CD4-positive, alpha-beta T cell (primary cell): ENCODE measurements around the gene NGFR. TPM values are rescaled to one million over a fixed set of nuclear protein-coding genes. Genes with fewer than 3 reads are reported as not detected.

Source experiments
- ATAC-seq: fragments of 200-7000 bp; cut with Tn5 transposase; one replicate; pipeline ENCODE4 v1.10.0; 2022; ENCODE audit warnings: mild to moderate bottlenecking; ENCODE audit not compliant: poor library complexity
- CTCF ChIA-PET: fragments of 350-600 bp; sonication (Branson Sonifier 250); formaldehyde crosslinking; loops from one replicate; lab custom pipeline; 2021; ENCODE audit warnings: antibody characterized with exemption, inconsistent platforms; lab: Charles Lee
- POLR2A ChIA-PET: fragments of 350-600 bp; sonication (Branson Sonifier 250); formaldehyde crosslinking; loops from one replicate; lab custom pipeline; 2021; ENCODE audit warnings: antibody characterized with exemption, inconsistent platforms; lab: Charles Lee
- DNase-seq, 14 experiments: peaks; one replicate each; pipeline ENCODE4 v3.0.0-alpha.2; 2013 to 2020; ENCODE audit warnings: mixed read lengths in 2 of 14
- H3K27ac ChIP-seq, 2 donors: one replicate each; pipeline versions ENCODE4 v1.5.1 to v1.7.0; 2013; ENCODE audit warnings: low read length in 2 of 2, low read depth in 1 of 2, mild to moderate bottlenecking in 1 of 2
- H3K27me3 ChIP-seq, 2 experiments: 1 replicate in 1 of 2; 2 replicates in 1 of 2; pipeline versions ENCODE4 v1.6.1 to v1.7.0; 2013; ENCODE audit warnings: low read length in 2 of 2, control low read depth in 1 of 2, mild to moderate bottlenecking in 1 of 2, moderate library complexity in 1 of 2; ENCODE audit not compliant: insufficient read depth in 2 of 2, control insufficient read depth in 1 of 2
- H3K36me3 ChIP-seq: one replicate; pipeline ENCODE4 v1.6.1; 2013; ENCODE audit warnings: low read length, control low read depth; ENCODE audit not compliant: insufficient read depth
- H3K4me1 ChIP-seq: one replicate; pipeline ENCODE4 v1.6.1; 2013; ENCODE audit warnings: low read length, control low read depth; ENCODE audit not compliant: insufficient read depth
- H3K4me3 ChIP-seq: one replicate; pipeline ENCODE4 v1.5.1; 2013; ENCODE audit warnings: mild to moderate bottlenecking, low read length, moderate library complexity
- H3K9me3 ChIP-seq, 2 experiments: 1 replicate in 1 of 2; 2 replicates in 1 of 2; pipeline versions ENCODE4 v1.6.1 to v1.7.0; 2013; ENCODE audit warnings: low read length in 2 of 2, mild to moderate bottlenecking in 2 of 2, control low read depth in 1 of 2, moderate library complexity in 1 of 2; ENCODE audit not compliant: control insufficient read depth in 1 of 2, insufficient read depth in 1 of 2
- H3K27ac Mint-ChIP-seq: one replicate; pipeline ENCODE4 v1.8.0; 2020; ENCODE audit warnings: mixed read lengths
- H3K27me3 Mint-ChIP-seq: one replicate; pipeline ENCODE4 v1.8.0; 2021; ENCODE audit warnings: mixed read lengths
- H3K36me3 Mint-ChIP-seq: one replicate; pipeline ENCODE4 v1.8.0; 2021; ENCODE audit warnings: low read depth, mixed read lengths
- H3K4me1 Mint-ChIP-seq: one replicate; pipeline ENCODE4 v1.8.0; 2021; ENCODE audit warnings: low read depth, mixed read lengths
- H3K4me3 Mint-ChIP-seq: one replicate; pipeline ENCODE4 v1.8.0; 2020; ENCODE audit warnings: mild to moderate bottlenecking, mixed read lengths
- H3K9me3 Mint-ChIP-seq: one replicate; pipeline ENCODE4 v1.8.0; 2020; ENCODE audit warnings: mixed read lengths
- intact Hi-C, 2 experiments: fragments of 100-400 bp; cut with DNase I in 1 of 2; cut with micrococcal nuclease in 1 of 2; formaldehyde crosslinking; loops; one replicate each; pipeline versions ENCODE4 v1.15.1 to v1.9.0; 2023 to 2025; cut with DNase I, micrococcal nuclease
- total RNA-seq, 174 experiments: library from RNA in 2 of 174; stranded (reverse) in 2 of 174; gene quantifications; one replicate each; pipeline ENCODE4 v1.2.3 and lab custom pipeline; 2021 to 2026
- TF ChIP-seq, protein P1 (sequence below): fragments of 200-600 bp; IDR thresholded peaks from one replicate; pipeline ENCODE4 v1.8.0; 2022; ENCODE audit warnings: antibody characterized with exemption, mild to moderate bottlenecking

NGFR gene
- total RNA-seq, 2 experiments from 2014 or later: 0.11 to 0.22 TPM

DNA sequence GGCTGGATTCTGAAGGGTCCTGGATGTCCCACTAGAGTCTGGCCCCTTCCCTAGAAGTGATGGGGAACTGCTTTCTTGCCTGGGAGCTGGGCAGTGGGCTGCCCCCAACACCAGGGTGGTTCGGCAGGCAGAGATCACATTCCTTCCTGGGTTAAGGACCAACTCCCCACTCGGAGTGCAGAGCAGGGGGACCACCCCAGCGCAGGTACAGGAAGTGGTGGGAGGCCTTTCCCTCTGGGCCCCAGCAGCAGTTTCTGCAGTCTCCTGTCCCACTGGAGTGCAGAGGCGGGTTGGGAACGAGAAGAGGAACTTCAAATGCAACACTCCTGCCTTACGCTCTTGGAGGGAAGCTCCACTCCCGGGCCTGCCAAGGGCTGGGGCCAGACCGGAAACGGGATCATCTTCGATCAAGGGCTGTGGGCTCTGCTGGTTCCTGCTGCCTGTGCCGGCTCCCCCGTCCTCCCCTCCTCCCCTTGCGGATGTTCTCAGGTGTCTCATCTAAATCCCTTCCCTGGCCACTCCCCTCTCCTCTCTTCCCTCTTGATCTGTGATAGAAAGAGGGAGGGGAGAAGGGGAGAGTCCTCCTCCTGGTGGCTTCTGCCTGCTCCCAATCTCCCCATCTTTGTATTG, 9.0 kb upstream of the NGFR start:
- Histone ChIP-seq H3K9me3 (no peaks in the 10 kb centered on the region), H3K4me1 (no peaks in the 10 kb centered on the region), H3K36me3 (no peaks in the 10 kb centered on the region), H3K27ac (no peak overlapping the region), H3K27me3 (peaks cover 19 to 29% of the 10 kb centered on the region in 2 experiments), H3K4me3 (no peak overlapping the region)
- no peak overlapping the region for H3K4me3 Mint-ChIP-seq
- POLR2A ChIA-PET: no interaction called here
- no peak overlapping the region for H3K27ac Mint-ChIP-seq
- H3K27me3 Mint-ChIP-seq: peaks cover 79% of the 10 kb centered on the region
- H3K4me1 Mint-ChIP-seq: no peaks in the 10 kb centered on the region
- CTCF ChIA-PET: no interaction called here
- no peaks in the 10 kb centered on the region for H3K9me3 Mint-ChIP-seq
- TF ChIP-seq, protein P1, sequence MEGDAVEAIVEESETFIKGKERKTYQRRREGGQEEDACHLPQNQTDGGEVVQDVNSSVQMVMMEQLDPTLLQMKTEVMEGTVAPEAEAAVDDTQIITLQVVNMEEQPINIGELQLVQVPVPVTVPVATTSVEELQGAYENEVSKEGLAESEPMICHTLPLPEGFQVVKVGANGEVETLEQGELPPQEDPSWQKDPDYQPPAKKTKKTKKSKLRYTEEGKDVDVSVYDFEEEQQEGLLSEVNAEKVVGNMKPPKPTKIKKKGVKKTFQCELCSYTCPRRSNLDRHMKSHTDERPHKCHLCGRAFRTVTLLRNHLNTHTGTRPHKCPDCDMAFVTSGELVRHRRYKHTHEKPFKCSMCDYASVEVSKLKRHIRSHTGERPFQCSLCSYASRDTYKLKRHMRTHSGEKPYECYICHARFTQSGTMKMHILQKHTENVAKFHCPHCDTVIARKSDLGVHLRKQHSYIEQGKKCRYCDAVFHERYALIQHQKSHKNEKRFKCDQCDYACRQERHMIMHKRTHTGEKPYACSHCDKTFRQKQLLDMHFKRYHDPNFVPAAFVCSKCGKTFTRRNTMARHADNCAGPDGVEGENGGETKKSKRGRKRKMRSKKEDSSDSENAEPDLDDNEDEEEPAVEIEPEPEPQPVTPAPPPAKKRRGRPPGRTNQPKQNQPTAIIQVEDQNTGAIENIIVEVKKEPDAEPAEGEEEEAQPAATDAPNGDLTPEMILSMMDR: no peak
- DNase-seq (no peak), ATAC-seq (no peak)
- intact Hi-C loops: no loop called here
- H3K36me3 Mint-ChIP-seq: no peaks in the 10 kb centered on the region

DNA sequence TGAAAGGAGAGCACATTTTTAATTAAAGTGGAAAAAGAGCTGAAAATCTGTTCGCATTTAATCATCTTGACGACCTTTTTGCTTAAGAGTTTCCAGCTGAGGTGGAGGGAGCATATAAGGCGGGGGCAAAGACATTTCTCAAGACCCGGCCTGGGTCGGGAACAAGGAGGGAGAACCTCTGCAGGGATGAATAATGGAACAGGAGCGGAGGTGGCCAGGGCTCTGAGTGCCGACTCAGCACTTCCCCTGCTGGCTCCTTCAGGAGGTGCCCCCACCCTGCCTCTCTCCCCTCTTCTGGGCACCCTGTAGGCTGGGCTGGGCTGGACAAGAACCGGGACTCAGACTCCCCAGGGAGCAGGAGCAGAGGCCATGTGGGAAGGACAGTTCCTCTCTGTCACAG, 7.9 kb upstream of the NGFR start:
- H3K4me3 ChIP-seq: no peak overlapping the region
- no peak overlapping the region for H3K27ac Mint-ChIP-seq
- H3K9me3 ChIP-seq: no peaks in the 10 kb centered on the region
- no peaks in the 10 kb centered on the region for H3K36me3 Mint-ChIP-seq
- ATAC-seq: no peak
- H3K4me1 ChIP-seq: no peaks in the 10 kb centered on the region
- POLR2A ChIA-PET: no interaction called here
- H3K9me3 Mint-ChIP-seq: no peaks in the 10 kb centered on the region
- DNase-seq: no peak
- H3K27me3 ChIP-seq: peaks cover 19 to 29% of the 10 kb centered on the region in 2 experiments
- H3K27ac ChIP-seq: no peak overlapping the region
- no peaks in the 10 kb centered on the region for H3K4me1 Mint-ChIP-seq
- peaks cover 82% of the 10 kb centered on the region for H3K27me3 Mint-ChIP-seq
- TF ChIP-seq, protein P1: no peak
- H3K36me3 ChIP-seq: no peaks in the 10 kb centered on the region
- CTCF ChIA-PET: no interaction called here
- intact Hi-C loops: no loop called here
- H3K4me3 Mint-ChIP-seq: no peak overlapping the region

DNA sequence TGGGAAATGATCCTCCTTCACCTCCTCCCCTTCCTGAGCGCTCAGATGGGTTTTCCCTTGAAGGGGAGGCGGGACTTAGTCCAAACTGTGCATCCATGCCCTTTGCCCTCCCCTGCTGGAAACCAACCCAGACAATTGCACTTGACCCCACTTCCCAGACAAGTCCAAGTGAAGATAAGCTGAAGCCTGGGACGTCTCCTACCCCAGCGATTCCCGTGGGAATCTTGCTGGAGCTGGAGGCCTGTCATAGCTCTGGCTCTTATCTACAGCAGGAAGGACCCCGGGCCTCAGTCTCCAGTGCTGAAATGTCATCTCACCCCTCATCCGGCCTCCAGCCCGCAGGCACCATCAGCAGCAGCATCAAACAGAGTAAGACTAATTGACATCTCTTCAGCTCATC, 6.5 kb upstream of the NGFR start:
- ChIA-PET CTCF (no interaction called here), POLR2A (no interaction called here)
- H3K4me3 ChIP-seq: no peak overlapping the region
- no peak overlapping the region for H3K27ac ChIP-seq
- H3K9me3 ChIP-seq: no peaks in the 10 kb centered on the region
- ATAC-seq: no peak
- no peak overlapping the region for H3K4me3 Mint-ChIP-seq
- no peaks in the 10 kb centered on the region for H3K36me3 Mint-ChIP-seq
- no peaks in the 10 kb centered on the region for H3K4me1 Mint-ChIP-seq
- no peak overlapping the region for H3K27ac Mint-ChIP-seq
- H3K27me3 Mint-ChIP-seq: peaks cover 75% of the 10 kb centered on the region
- no peaks in the 10 kb centered on the region for H3K4me1 ChIP-seq
- no peaks in the 10 kb centered on the region for H3K36me3 ChIP-seq
- no peaks in the 10 kb centered on the region for H3K9me3 Mint-ChIP-seq
- peaks cover 17 to 29% of the 10 kb centered on the region in 2 experiments for H3K27me3 ChIP-seq
- DNase-seq: no peak
- intact Hi-C loops: no loop called here
- TF ChIP-seq, protein P1: no peak
